KMS-11 (cell line): ENCODE measurements around the gene TOMM7.

ENCODE experiments used
- H2AFZ ChIP-seq: fragments of 200-600 bp; sonication (generic); 2 replicates; pipeline ENCODE4 v1.6.1; 2016; ENCODE audit warnings: antibody characterized with exemption, mixed run types, low read depth
- H3K27ac ChIP-seq: fragments of 200-600 bp; sonication (generic); 2 replicates; pipeline ENCODE4 v1.6.1; 2016; ENCODE audit warnings: mild to moderate bottlenecking, mixed run types
- H3K27me3 ChIP-seq: fragments of 200-600 bp; sonication (generic); 2 replicates; pipeline ENCODE4 v1.6.1; 2017; ENCODE audit warnings: mild to moderate bottlenecking, low read depth, mixed run types, moderate library complexity; ENCODE audit not compliant: insufficient read depth
- H3K36me3 ChIP-seq: fragments of 200-600 bp; sonication (generic); 2 replicates; pipeline ENCODE4 v1.6.1; 2017; ENCODE audit warnings: mild to moderate bottlenecking, mixed run types; ENCODE audit not compliant: insufficient read depth
- H3K4me1 ChIP-seq: fragments of 200-600 bp; sonication (generic); 2 replicates; pipeline ENCODE4 v1.6.1; 2016; ENCODE audit warnings: mild to moderate bottlenecking, low read depth, mixed run types; ENCODE audit not compliant: poor library complexity, severe bottlenecking
- H3K4me2 ChIP-seq: fragments of 200-600 bp; sonication (generic); 2 replicates; pipeline ENCODE4 v1.7.0; 2016; ENCODE audit warnings: mild to moderate bottlenecking, mixed run types
- H3K4me3 ChIP-seq: fragments of 200-600 bp; sonication (generic); IDR thresholded peaks from 2 replicates; pipeline ENCODE4 v1.6.1; 2017; ENCODE audit warnings: low read depth, low read length, mixed read lengths; ENCODE audit not compliant: insufficient read depth
- H3K79me2 ChIP-seq: fragments of 200-600 bp; sonication (generic); 2 replicates; pipeline ENCODE4 v1.6.1; 2016; ENCODE audit warnings: low read depth, mixed run types; ENCODE audit not compliant: insufficient read depth
- H3K9ac ChIP-seq: fragments of 200-600 bp; sonication (generic); 2 replicates; pipeline ENCODE4 v1.6.1; 2016; ENCODE audit warnings: mild to moderate bottlenecking, mixed run types
- H4K20me1 ChIP-seq: fragments of 200-600 bp; sonication (generic); 2 replicates; pipeline ENCODE4 v1.6.1; 2016; ENCODE audit warnings: mild to moderate bottlenecking, mixed run types; ENCODE audit not compliant: insufficient read depth
- TF ChIP-seq, protein P1 (sequence below): fragments of 200-600 bp; sonication (generic); conservative IDR thresholded peaks from 2 replicates; pipeline ENCODE4 v1.6.1; 2017; ENCODE audit warnings: low read depth, mild to moderate bottlenecking, antibody characterized with exemption, low read length, moderate library complexity, mixed read lengths

The TOMM7 gene

DNA sequence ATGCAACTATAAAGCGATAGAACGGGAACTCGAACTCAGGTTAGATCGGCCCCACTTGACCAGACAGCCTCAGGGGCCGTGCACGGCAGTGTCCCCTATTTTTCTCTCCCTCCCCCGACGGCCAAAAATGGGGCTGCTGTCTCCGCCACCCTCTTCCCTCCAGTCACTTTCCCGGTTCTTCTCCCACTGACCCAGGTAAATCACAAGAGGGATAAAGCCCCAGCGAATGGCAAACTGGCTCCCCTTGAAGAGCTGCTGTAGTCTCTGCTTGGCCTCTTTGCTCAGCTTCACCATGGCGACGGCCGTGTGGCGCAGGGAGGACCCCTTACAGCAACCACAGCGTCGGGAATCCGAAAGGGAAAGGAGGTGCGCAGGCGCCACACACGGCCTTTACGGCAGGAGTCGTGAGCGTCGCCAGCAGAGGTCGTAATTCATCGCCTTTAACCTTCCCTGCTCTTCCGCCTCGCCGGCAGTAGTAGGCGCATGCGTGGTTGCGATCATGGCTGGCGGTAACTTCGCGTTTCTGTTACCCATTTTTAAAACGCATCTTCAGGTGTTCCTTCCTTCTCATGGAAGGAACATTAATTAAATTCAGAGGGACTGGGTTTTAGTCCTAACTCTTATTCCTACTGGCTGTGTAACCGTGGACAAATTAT is at the start of gene TOMM7:
TOMM7 (minus strand) TSS at position 364 of the 656 bp plus-strand sequence; CDS start at position 294, 70 bp downstream.
- TF ChIP-seq, protein P1, sequence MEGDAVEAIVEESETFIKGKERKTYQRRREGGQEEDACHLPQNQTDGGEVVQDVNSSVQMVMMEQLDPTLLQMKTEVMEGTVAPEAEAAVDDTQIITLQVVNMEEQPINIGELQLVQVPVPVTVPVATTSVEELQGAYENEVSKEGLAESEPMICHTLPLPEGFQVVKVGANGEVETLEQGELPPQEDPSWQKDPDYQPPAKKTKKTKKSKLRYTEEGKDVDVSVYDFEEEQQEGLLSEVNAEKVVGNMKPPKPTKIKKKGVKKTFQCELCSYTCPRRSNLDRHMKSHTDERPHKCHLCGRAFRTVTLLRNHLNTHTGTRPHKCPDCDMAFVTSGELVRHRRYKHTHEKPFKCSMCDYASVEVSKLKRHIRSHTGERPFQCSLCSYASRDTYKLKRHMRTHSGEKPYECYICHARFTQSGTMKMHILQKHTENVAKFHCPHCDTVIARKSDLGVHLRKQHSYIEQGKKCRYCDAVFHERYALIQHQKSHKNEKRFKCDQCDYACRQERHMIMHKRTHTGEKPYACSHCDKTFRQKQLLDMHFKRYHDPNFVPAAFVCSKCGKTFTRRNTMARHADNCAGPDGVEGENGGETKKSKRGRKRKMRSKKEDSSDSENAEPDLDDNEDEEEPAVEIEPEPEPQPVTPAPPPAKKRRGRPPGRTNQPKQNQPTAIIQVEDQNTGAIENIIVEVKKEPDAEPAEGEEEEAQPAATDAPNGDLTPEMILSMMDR, result peak; percentile 52
- Histone ChIP-seq H4K20me1 (no peaks in the 10 kb centered on the region), H3K9ac (peak within 1 kb of the TSS; percentile 81), H3K4me1 (peaks cover 26% of the 10 kb centered on the region), H3K79me2 (peaks cover 36% of the 10 kb centered on the region), H3K27ac (peak within 1 kb of the TSS; percentile 54), H3K4me2 (peak within 1 kb of the TSS; percentile 58), H2AFZ (peak within 1 kb of the TSS; percentile 87), H3K36me3 (no peaks in the 10 kb centered on the region), H3K27me3 (no peaks in the 10 kb centered on the region), H3K4me3 (peak within 1 kb of the TSS; percentile 45)

DNA sequence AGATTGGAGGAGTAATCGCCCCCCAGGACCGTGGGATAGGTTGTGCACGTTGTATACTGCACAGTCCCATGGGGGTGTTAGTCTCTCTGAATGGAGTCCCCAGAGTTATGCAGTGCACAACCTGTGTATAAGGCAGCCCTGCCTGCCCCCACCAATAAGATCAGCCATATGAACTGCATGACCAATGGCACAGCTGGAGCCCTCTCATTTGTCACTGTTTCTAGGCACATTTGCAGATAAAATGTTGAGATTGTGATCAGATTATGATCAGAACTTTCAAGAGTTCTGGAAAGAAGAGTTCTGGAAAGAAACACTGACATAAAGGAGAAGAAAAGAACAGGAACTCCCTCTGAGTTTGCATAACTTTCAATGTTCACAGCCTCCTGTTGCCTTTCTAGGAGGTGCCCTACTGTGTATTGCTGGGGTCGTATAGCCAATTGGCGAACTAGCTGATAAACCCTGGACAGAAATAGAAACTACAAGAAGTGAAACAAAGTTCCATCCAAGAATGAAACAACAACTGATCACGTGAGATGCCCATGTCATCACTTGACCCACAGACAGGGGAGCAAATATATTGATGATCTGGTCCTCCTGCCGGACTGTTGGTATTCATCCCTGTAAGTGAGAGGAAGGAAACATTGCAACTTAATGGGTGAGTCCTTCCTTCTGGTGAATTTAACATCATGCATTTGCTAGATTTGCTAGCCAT is 49.6 kb upstream of the TOMM7 start:
- Histone ChIP-seq H3K27me3 (no peaks in the 10 kb centered on the region), H3K4me1 (peaks cover 6% of the 10 kb centered on the region), H3K36me3 (no peaks in the 10 kb centered on the region), H3K9ac (no peak overlapping the region), H2AFZ (no peak overlapping the region), H3K79me2 (no peaks in the 10 kb centered on the region), H4K20me1 (no peaks in the 10 kb centered on the region), H3K4me2 (no peak overlapping the region), H3K27ac (no peak overlapping the region), H3K4me3 (no peak overlapping the region)
- TF ChIP-seq, protein P1, result no peak

DNA sequence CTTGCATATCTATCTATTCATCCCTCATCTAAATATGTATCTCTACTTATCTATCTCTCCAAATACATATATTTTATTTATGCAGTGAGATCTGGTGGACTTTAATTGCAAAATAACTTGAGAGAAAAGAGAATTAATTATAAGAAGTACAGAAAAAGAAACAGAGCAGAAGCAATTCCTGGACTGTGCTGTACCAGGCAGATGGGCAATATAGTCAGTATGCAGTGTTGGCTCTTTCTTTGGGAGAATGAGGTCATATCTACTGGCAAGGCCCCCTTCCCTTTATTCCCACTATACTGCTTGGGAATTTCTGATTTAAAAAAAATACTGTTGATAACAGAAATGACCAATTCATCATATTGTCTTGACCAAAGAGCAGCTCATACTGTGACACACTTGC is 49.0 kb upstream of the TOMM7 start:
- peaks cover 6% of the 10 kb centered on the region for H3K4me1 ChIP-seq
- TF ChIP-seq, protein P1, result no peak
- H3K27me3 ChIP-seq, result no peaks in the 10 kb centered on the region
- H4K20me1 ChIP-seq, result no peaks in the 10 kb centered on the region
- no peak overlapping the region for H3K4me3 ChIP-seq
- no peak overlapping the region for H3K9ac ChIP-seq
- no peaks in the 10 kb centered on the region for H3K79me2 ChIP-seq
- H3K27ac ChIP-seq, result no peak overlapping the region
- H3K36me3 ChIP-seq, result no peaks in the 10 kb centered on the region
- no peak overlapping the region for H3K4me2 ChIP-seq
- no peak overlapping the region for H2AFZ ChIP-seq

DNA sequence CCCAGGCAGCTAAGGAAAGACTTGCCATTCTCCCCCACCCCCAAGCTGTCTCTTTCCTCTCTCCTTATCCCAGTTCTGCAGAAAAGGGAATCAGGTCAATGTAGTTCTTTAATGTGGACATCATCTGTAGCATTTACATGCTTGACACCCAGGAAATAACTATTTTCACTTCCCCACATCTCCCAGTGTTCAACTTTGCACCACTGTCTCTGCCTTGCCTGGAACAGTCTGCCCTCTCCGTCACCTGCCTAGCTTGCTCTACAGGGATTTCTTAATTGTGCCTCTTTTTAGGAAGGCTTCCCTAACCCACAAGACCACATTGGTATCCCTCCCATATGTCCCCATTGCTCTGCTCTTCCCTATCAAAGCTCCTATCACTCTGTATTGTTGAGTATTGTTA is 45.9 kb upstream of the TOMM7 start:
- Histone ChIP-seq H3K27me3 (no peaks in the 10 kb centered on the region), H3K36me3 (no peaks in the 10 kb centered on the region), H3K9ac (no peak overlapping the region), H2AFZ (no peak overlapping the region), H3K4me1 (peaks cover 6% of the 10 kb centered on the region), H3K4me3 (no peak overlapping the region), H4K20me1 (no peaks in the 10 kb centered on the region), H3K27ac (no peak overlapping the region), H3K79me2 (no peaks in the 10 kb centered on the region), H3K4me2 (no peak overlapping the region)
- TF ChIP-seq, protein P1, result no peak
